HepG2 (cell line): Measurements from ENCODE around the gene JMJD7. TPM values are rescaled to one million over a fixed set of nuclear protein-coding genes. Genes with fewer than 3 reads are reported as not detected.

Source experiments
- ARID5B ChIP-seq: IDR thresholded peaks from 2 replicates; pipeline ENCODE4 v1.4.0; 2020; ENCODE audit warnings: mild to moderate bottlenecking, missing genetic modification reagents
- KLF11 ChIP-seq: IDR thresholded peaks from 2 replicates; pipeline ENCODE4 v1.6.1; 2016; ENCODE audit warnings: missing compliant biosample characterization
- MYC ChIP-seq: sonication (generic); formaldehyde crosslinking; IDR thresholded peaks from 2 replicates; pipeline ENCODE4 v1.9.0; 2021; ENCODE audit warnings: missing genetic modification reagents, borderline replicate concordance
- PBX2 ChIP-seq: IDR thresholded peaks from 2 replicates; pipeline ENCODE4 v1.6.1; 2016; ENCODE audit warnings: control low read depth
- ZBTB20 ChIP-seq: sonication (generic); formaldehyde crosslinking; IDR thresholded peaks from 2 replicates; pipeline ENCODE4 v1.8.1; 2023; ENCODE audit warnings: missing genetic modification reagents, low read depth, mild to moderate bottlenecking, borderline replicate concordance
- ZBTB37 ChIP-seq: sonication (generic); formaldehyde crosslinking; IDR thresholded peaks from 2 replicates; pipeline ENCODE4 v1.4.0; 2020; ENCODE audit warnings: mild to moderate bottlenecking, missing genetic modification reagents
- ZNF333 ChIP-seq: sonication (generic); formaldehyde crosslinking; IDR thresholded peaks from 2 replicates; pipeline ENCODE4 v1.4.0; 2020; ENCODE audit warnings: mild to moderate bottlenecking, missing genetic modification reagents, borderline replicate concordance
- ZNF33B ChIP-seq: sonication (generic); formaldehyde crosslinking; IDR thresholded peaks from 2 replicates; pipeline ENCODE4 v1.5.1; 2020; ENCODE audit warnings: mild to moderate bottlenecking, missing genetic modification reagents
- ZNF546 ChIP-seq: sonication (generic); formaldehyde crosslinking; conservative IDR thresholded peaks from 2 replicates; pipeline ENCODE4 v1.8.1; 2023; ENCODE audit warnings: mild to moderate bottlenecking, missing genetic modification reagents
- polyA plus RNA-seq, 8 experiments: library from polyadenylated mRNA; depleted of rRNA in 3 of 8; stranded (reverse) in 7 of 8; unstranded in 1 of 8; fragments of >200 nt; fragmentation: Illumina TruSeq in 4 of 8; extraction: Trizol in 4 of 8; gene quantifications; 2 replicates each; pipeline versions ENCODE4 v1.2.1 to v1.2.3, GENCODE V29; 2011 to 2016; ENCODE audit warnings: low read depth in 4 of 8, missing spikeins in 1 of 8, mixed read lengths in 1 of 8; ENCODE audit not compliant: insufficient read depth in 1 of 8
- total RNA-seq, 5 experiments: library from RNA; depleted of rRNA; stranded (reverse); fragments of >200 nt; fragmentation: Illumina TruSeq; extraction: Trizol; gene quantifications; 2 replicates each; pipeline ENCODE4 v1.2.3, GENCODE V29; 2016; ENCODE audit warnings: low read depth in 1 of 5

JMJD7 gene
- total and polyA plus RNA-seq, 2 of the 13 experiments (the other 11 are each of a cell fraction or from before 2014, with no cell fraction given) = 6.4 to 7.1 TPM

- TF ChIP-seq ZNF333 (CRISPR knock-in tag) (no peak), MYC (no peak), ARID5B (no peak), ZBTB20 (CRISPR knock-in tag) (no peak), KLF11 (CRISPR knock-in tag) (no peak), ZBTB37 (CRISPR knock-in tag) (no peak), ZNF33B (CRISPR knock-in tag) (no peak), ZNF546 (CRISPR knock-in tag) (no peak), PBX2 (no peak)
These were observed 4.4 kb upstream of the JMJD7 start (continued) for GRCh38 chr15:41823502-41823901.
